CD8-positive, alpha-beta memory T cell (primary cell): ENCODE results near the gene SNX12. TPM values are rescaled to one million over a fixed set of nuclear protein-coding genes. Genes with fewer than 3 reads are reported as not detected.

Source experiments
- CTCF ChIA-PET: fragments of 350-600 bp; sonication (Branson Sonifier 250); formaldehyde crosslinking; loops from one replicate; lab custom pipeline; 2021; ENCODE audit warnings: antibody characterized with exemption; lab: Charles Lee
- POLR2A ChIA-PET: fragments of 350-600 bp; sonication (Branson Sonifier 250); formaldehyde crosslinking; loops from one replicate; lab custom pipeline; 2021; ENCODE audit warnings: antibody characterized with exemption; lab: Charles Lee
- DNase-seq, 5 donors: peaks; one replicate each; pipeline versions ENCODE4 v3.0.0 to v3.0.0-alpha.2; 2020 to 2022; ENCODE audit warnings: mixed read lengths in 1 of 5
- H3K27ac ChIP-seq: one replicate; pipeline ENCODE4 v1.7.0; 2013; ENCODE audit warnings: low read depth, mild to moderate bottlenecking, low read length, moderate library complexity
- H3K27me3 ChIP-seq: 2 replicates; pipeline ENCODE4 v1.7.0; 2013; ENCODE audit warnings: low read length, mild to moderate bottlenecking; ENCODE audit not compliant: insufficient read depth, poor library complexity, severe bottlenecking
- H3K36me3 ChIP-seq: 2 replicates; pipeline ENCODE4 v1.7.0; 2013; ENCODE audit warnings: mild to moderate bottlenecking, low read length, moderate library complexity; ENCODE audit not compliant: insufficient read depth
- H3K4me1 ChIP-seq: 2 replicates; pipeline ENCODE4 v1.7.0; 2013; ENCODE audit warnings: mild to moderate bottlenecking, low read length, moderate library complexity; ENCODE audit not compliant: insufficient read depth
- H3K4me3 ChIP-seq: 2 replicates; pipeline ENCODE4 v1.7.0; 2013; ENCODE audit warnings: mild to moderate bottlenecking, low read length
- H3K9me3 ChIP-seq: 2 replicates; pipeline ENCODE4 v1.7.0; 2013; ENCODE audit warnings: mild to moderate bottlenecking, low read length
- H3K27ac Mint-ChIP-seq, 8 donors: one replicate each; pipeline ENCODE4 v1.8.0; 2020 to 2021; ENCODE audit warnings: mixed read lengths in 8 of 8, mild to moderate bottlenecking in 6 of 8, inconsistent platforms in 3 of 8, moderate library complexity in 3 of 8
- H3K27me3 Mint-ChIP-seq, 2 donors: one replicate each; pipeline ENCODE4 v1.8.0; 2020 to 2021; ENCODE audit warnings: mixed read lengths in 2 of 2, mild to moderate bottlenecking in 1 of 2, moderate library complexity in 1 of 2
- H3K36me3 Mint-ChIP-seq, 3 donors: one replicate each; pipeline ENCODE4 v1.8.0; 2020 to 2021; ENCODE audit warnings: mixed read lengths in 3 of 3, inconsistent platforms in 1 of 3, mild to moderate bottlenecking in 1 of 3
- H3K4me1 Mint-ChIP-seq, 3 donors: one replicate each; pipeline ENCODE4 v1.8.0; 2020 to 2021; ENCODE audit warnings: mixed read lengths in 3 of 3, inconsistent platforms in 1 of 3, mild to moderate bottlenecking in 1 of 3
- H3K4me3 Mint-ChIP-seq, 7 donors: one replicate each; pipeline ENCODE4 v1.8.0; 2020 to 2021; ENCODE audit warnings: mixed read lengths in 7 of 7, mild to moderate bottlenecking in 6 of 7, moderate library complexity in 4 of 7, inconsistent platforms in 2 of 7
- H3K9me3 Mint-ChIP-seq, 5 donors: one replicate each; pipeline ENCODE4 v1.8.0; 2020 to 2022; ENCODE audit warnings: mixed read lengths in 5 of 5, mild to moderate bottlenecking in 3 of 5, moderate library complexity in 2 of 5, inconsistent platforms in 1 of 5
- polyA plus RNA-seq: library from polyadenylated mRNA; unstranded; fragments of 300-500 nt; fragmentation: Illumina TruSeq; gene quantifications from one replicate; pipeline ENCODE4 v1.2.3, GENCODE V29; 2021
- total RNA-seq, 2 experiments: library from RNA; stranded (reverse); gene quantifications; one replicate each; pipeline ENCODE4 v1.2.3, GENCODE V29; 2021

SNX12 gene
- total and polyA plus RNA-seq, 3 experiments from 2014 or later = 4.3 to 60.0 (median 56.5) TPM

- H3K27me3 Mint-ChIP-seq = peaks cover 0 to 9% of the 10 kb centered on the region in 2 donors
- Histone ChIP-seq H3K4me3 (no peak overlapping the region), H3K9me3 (no peaks in the 10 kb centered on the region), H3K27ac (no peak overlapping the region), H3K27me3 (no peaks in the 10 kb centered on the region), H3K36me3 (no peaks in the 10 kb centered on the region), H3K4me1 (peaks cover 58% of the 10 kb centered on the region)
- peaks cover 0 to 4% (median 0%) of the 10 kb centered on the region in 3 donors for H3K36me3 Mint-ChIP-seq
- H3K4me3 Mint-ChIP-seq = peak overlapping the region in 1 of 7 donors; percentile 51
- peaks cover 81 to 88% (median 85%) of the 10 kb centered on the region in 3 donors for H3K4me1 Mint-ChIP-seq
- peak overlapping the region in 6 of 8 donors; percentile 24 to 96 (median 69) for H3K27ac Mint-ChIP-seq
- POLR2A ChIA-PET = interaction anchor here (0.6 to 2.6 kb wide), 4 partner anchors 12 to 71 kb away, joined by 4 to 12 read pairs (median 7); partner anchors contain the start of genes IL2RG and MED12
- H3K9me3 Mint-ChIP-seq = no peaks in the 10 kb centered on the region
- no peak for DNase-seq
- CTCF ChIA-PET = interaction anchor here (1.1 to 4.8 kb wide), 6 partner anchors 12 to 83 kb away, joined by 3 to 58 read pairs (median 8); partner anchors contain the start of genes IL2RG and MED12
Measured at GRCh38 chrX:71099736-71100135, 31.6 kb upstream of the SNX12 start.

- Mint-ChIP-seq H3K4me1 (peaks cover 74 to 82% (median 78%) of the 10 kb centered on the region in 3 donors), H3K9me3 (no peaks in the 10 kb centered on the region), H3K4me3 (peak overlapping the region in 2 of 7 donors; percentile 69 to 77), H3K36me3 (peaks cover 0 to 4% (median 0%) of the 10 kb centered on the region in 3 donors), H3K27ac (peak overlapping the region in 7 of 8 donors; percentile 4 to 90 (median 57)), H3K27me3 (peaks cover 0 to 11% of the 10 kb centered on the region in 2 donors)
- Histone ChIP-seq H3K27ac (no peak overlapping the region), H3K9me3 (no peaks in the 10 kb centered on the region), H3K36me3 (no peaks in the 10 kb centered on the region), H3K27me3 (no peaks in the 10 kb centered on the region), H3K4me3 (no peak overlapping the region), H3K4me1 (peaks cover 51% of the 10 kb centered on the region)
- CTCF ChIA-PET = interaction anchor here (1.1 to 4.8 kb wide), 6 partner anchors 13 to 83 kb away, joined by 3 to 58 read pairs (median 8); partner anchors contain the start of genes IL2RG and MED12
- DNase-seq = no peak
- POLR2A ChIA-PET = interaction anchor here (1.2 to 2.6 kb wide), 3 partner anchors 13 to 30 kb away, joined by 5 to 12 read pairs (median 9); partner anchors contain the start of genes IL2RG and MED12
Measured at GRCh38 chrX:71098951-71099506, 30.9 kb upstream of the SNX12 start.

- Mint-ChIP-seq H3K4me1 (peaks cover 67 to 74% (median 70%) of the 10 kb centered on the region in 3 donors), H3K9me3 (no peaks in the 10 kb centered on the region), H3K36me3 (peaks cover 0 to 4% (median 0%) of the 10 kb centered on the region in 3 donors), H3K27me3 (peaks cover 0 to 9% of the 10 kb centered on the region in 2 donors), H3K4me3 (peak overlapping the region; percentile 39 to 78 (median 65)), H3K27ac (peak overlapping the region; percentile 56 to 94 (median 84))
- no peak overlapping the region for H3K4me3 ChIP-seq
- ChIA-PET CTCF (interaction anchor here (1.3 to 1.5 kb wide), 2 partner anchors 20 to 82 kb away, joined by 5 to 6 read pairs; partner anchors contain the start of gene MED12), POLR2A (interaction anchor here (2.6 kb wide), 1 partner anchor 14 kb away, joined by 11 read pairs; the partner anchor contains the start of gene IL2RG)
- H3K36me3 ChIP-seq = no peaks in the 10 kb centered on the region
- H3K27ac ChIP-seq = no peak overlapping the region
- H3K27me3 ChIP-seq = no peaks in the 10 kb centered on the region
- H3K9me3 ChIP-seq = no peaks in the 10 kb centered on the region
- peak; percentile 69 to 86 (median 78) for DNase-seq
- H3K4me1 ChIP-seq = peaks cover 43% of the 10 kb centered on the region
Measured at GRCh38 chrX:71098302-71098701, 30.2 kb upstream of the SNX12 start.

- H3K27me3 ChIP-seq = no peaks in the 10 kb centered on the region
- ChIA-PET CTCF (interaction anchor here (1.0 to 1.4 kb wide), 2 partner anchors 33 to 41 kb away, joined by 3 to 6 read pairs; no protein-coding TSS in a partner anchor), POLR2A (interaction anchor here (0.5 to 2.6 kb wide), 4 partner anchors 9 to 277 kb away, joined by 3 to 13 read pairs (median 8); partner anchors contain the start of genes IL2RG and MED12)
- peak overlapping the region; percentile 21 to 99 (median 71) for H3K27ac Mint-ChIP-seq
- peaks cover 0 to 9% of the 10 kb centered on the region in 2 donors for H3K27me3 Mint-ChIP-seq
- DNase-seq = no peak
- peaks cover 0 to 4% (median 0%) of the 10 kb centered on the region in 3 donors for H3K36me3 Mint-ChIP-seq
- H3K27ac ChIP-seq = peak overlapping the region; percentile 57
- H3K4me3 Mint-ChIP-seq = peak overlapping the region; percentile 86 to 100 (median 96)
- H3K4me1 ChIP-seq = peaks cover 27% of the 10 kb centered on the region
- H3K4me3 ChIP-seq = peak overlapping the region; percentile 90
- H3K36me3 ChIP-seq = no peaks in the 10 kb centered on the region
- no peaks in the 10 kb centered on the region for H3K9me3 Mint-ChIP-seq
- H3K9me3 ChIP-seq = no peaks in the 10 kb centered on the region
- peaks cover 53 to 61% (median 54%) of the 10 kb centered on the region in 3 donors for H3K4me1 Mint-ChIP-seq
Measured at GRCh38 chrX:71096760-71097032, 28.6 kb upstream of the SNX12 start.

- peak overlapping the region; percentile 57 for H3K27ac ChIP-seq
- POLR2A ChIA-PET = interaction anchor here (0.6 to 2.6 kb wide), 5 partner anchors 10 to 158 kb away, joined by 3 to 13 read pairs (median 6); partner anchors contain the start of genes IL2RG and MED12
- H3K36me3 ChIP-seq = no peaks in the 10 kb centered on the region
- DNase-seq = peak in 4 of 5 donors; percentile 43 to 72 (median 66)
- peaks cover 22% of the 10 kb centered on the region for H3K4me1 ChIP-seq
- peaks cover 0 to 4% (median 0%) of the 10 kb centered on the region in 3 donors for H3K36me3 Mint-ChIP-seq
- H3K4me3 Mint-ChIP-seq = peak overlapping the region; percentile 86 to 100 (median 96)
- no peaks in the 10 kb centered on the region for H3K27me3 ChIP-seq
- peak overlapping the region; percentile 90 for H3K4me3 ChIP-seq
- no peaks in the 10 kb centered on the region for H3K9me3 ChIP-seq
- H3K4me1 Mint-ChIP-seq = peaks cover 48 to 56% (median 49%) of the 10 kb centered on the region in 3 donors
- H3K9me3 Mint-ChIP-seq = no peaks in the 10 kb centered on the region
- peak overlapping the region; percentile 57 to 99 (median 96) for H3K27ac Mint-ChIP-seq
- CTCF ChIA-PET = interaction anchor here (0.6 to 1.4 kb wide), 3 partner anchors 33 to 41 kb away, joined by 3 to 6 read pairs (median 3); no protein-coding TSS in a partner anchor
- H3K27me3 Mint-ChIP-seq = peaks cover 0 to 9% of the 10 kb centered on the region in 2 donors
Measured at GRCh38 chrX:71095981-71096759, 28.0 kb upstream of the SNX12 start.

GRCh38 chrX:71095555-71095980, 27.4 kb upstream of the SNX12 start, which contains the start of gene FOXO4:
FOXO4 (plus strand) TSS chrX:71095851; CDS start chrX:71096529, 678 bp downstream.
- H3K27me3 Mint-ChIP-seq = peaks cover 0 to 8% of the 10 kb centered on the region in 2 donors

GRCh38 chrX:71095033-71095432, 26.9 kb upstream of the SNX12 start:
- no peaks in the 10 kb centered on the region for H3K9me3 ChIP-seq
- CTCF ChIA-PET = interaction anchor here (0.8 kb wide), 1 partner anchor 32 kb away, joined by 3 read pairs; no protein-coding TSS in a partner anchor
- Mint-ChIP-seq H3K27me3 (peaks cover 0 to 8% of the 10 kb centered on the region in 2 donors), H3K27ac (peak overlapping the region in 4 of 8 donors; percentile 57 to 94 (median 65)), H3K4me3 (peak overlapping the region; percentile 86 to 100 (median 96)), H3K9me3 (no peaks in the 10 kb centered on the region), H3K36me3 (peaks cover 0 to 4% (median 0%) of the 10 kb centered on the region in 3 donors), H3K4me1 (peaks cover 39 to 47% (median 40%) of the 10 kb centered on the region in 3 donors)
- H3K36me3 ChIP-seq = no peaks in the 10 kb centered on the region
- H3K4me3 ChIP-seq = peak overlapping the region; percentile 62
- no peak for DNase-seq
- POLR2A ChIA-PET = interaction anchor here (2.4 kb wide), 1 partner anchor 23 kb away, joined by 13 read pairs; the partner anchor contains the start of gene MED12
- peaks cover 20% of the 10 kb centered on the region for H3K4me1 ChIP-seq
- H3K27ac ChIP-seq = peak overlapping the region; percentile 57
- H3K27me3 ChIP-seq = no peaks in the 10 kb centered on the region

More at GRCh38 chrX:71095555-71095980, 27.4 kb upstream of the SNX12 start, which contains the start of gene FOXO4:
- Mint-ChIP-seq H3K4me1 (peaks cover 42 to 50% (median 43%) of the 10 kb centered on the region in 3 donors), H3K27ac (peak within 1 kb of the TSS; percentile 57 to 99 (median 96)), H3K36me3 (peaks cover 0 to 4% (median 0%) of the 10 kb centered on the region in 3 donors), H3K9me3 (no peaks in the 10 kb centered on the region), H3K4me3 (peak within 1 kb of the TSS; percentile 86 to 100 (median 96))
- H3K9me3 ChIP-seq = no peaks in the 10 kb centered on the region
- H3K27ac ChIP-seq = peak within 1 kb of the TSS; percentile 57
- no peaks in the 10 kb centered on the region for H3K36me3 ChIP-seq
- H3K27me3 ChIP-seq = no peaks in the 10 kb centered on the region
- H3K4me1 ChIP-seq = peaks cover 20% of the 10 kb centered on the region
- ChIA-PET POLR2A (interaction anchor here (0.7 to 2.6 kb wide), 3 partner anchors 16 to 28 kb away, joined by 3 to 13 read pairs (median 11); partner anchors contain the start of genes IL2RG and MED12), CTCF (interaction anchor here (1.0 to 1.4 kb wide), 2 partner anchors 34 to 42 kb away, joined by 3 to 6 read pairs; no protein-coding TSS in a partner anchor)
- H3K4me3 ChIP-seq = peak within 1 kb of the TSS; percentile 90
- DNase-seq = peak; percentile 81 to 94 (median 86)
